ENCODE data around the gene SMIM44.

DNA sequence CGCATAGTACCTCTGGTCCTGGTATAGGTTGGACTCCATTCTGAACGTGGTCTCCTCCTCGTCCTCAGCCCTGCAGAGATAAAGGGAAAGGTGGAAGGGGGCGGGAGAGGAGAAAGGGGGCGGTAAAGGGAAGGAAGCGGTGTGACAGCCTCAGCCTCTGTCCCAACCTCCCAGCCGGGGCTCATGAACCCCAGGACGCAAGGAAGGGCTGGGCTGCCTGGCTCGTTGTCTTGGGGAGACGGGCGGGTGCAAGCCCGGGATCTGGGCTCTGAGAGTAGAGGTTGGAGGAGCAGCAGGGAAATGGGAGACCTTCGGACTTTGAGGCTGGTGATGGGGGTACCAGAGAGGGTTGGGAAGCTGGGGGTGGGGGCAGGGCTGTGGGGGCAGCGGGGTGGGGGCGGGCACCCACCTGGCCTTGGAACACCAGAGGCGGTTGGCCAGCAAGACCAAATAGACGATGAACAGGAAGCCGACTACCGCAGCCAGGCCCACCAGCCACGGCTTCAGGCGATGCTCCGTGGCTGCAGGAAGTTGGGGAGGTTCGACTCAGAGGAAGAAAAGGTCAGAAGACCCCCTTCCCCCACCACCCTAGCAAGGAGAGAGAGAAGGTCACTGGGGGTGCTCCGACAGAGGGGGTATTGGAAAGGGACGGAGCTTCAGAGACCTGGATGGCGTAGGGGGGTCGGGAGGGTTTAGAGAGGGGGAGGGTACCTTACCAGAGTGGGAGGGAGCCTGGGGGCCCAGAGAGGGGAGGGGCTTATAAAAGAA lies 4.6 kb downstream of the SMIM44 start:
- TF ChIP-seq, protein P1, sequence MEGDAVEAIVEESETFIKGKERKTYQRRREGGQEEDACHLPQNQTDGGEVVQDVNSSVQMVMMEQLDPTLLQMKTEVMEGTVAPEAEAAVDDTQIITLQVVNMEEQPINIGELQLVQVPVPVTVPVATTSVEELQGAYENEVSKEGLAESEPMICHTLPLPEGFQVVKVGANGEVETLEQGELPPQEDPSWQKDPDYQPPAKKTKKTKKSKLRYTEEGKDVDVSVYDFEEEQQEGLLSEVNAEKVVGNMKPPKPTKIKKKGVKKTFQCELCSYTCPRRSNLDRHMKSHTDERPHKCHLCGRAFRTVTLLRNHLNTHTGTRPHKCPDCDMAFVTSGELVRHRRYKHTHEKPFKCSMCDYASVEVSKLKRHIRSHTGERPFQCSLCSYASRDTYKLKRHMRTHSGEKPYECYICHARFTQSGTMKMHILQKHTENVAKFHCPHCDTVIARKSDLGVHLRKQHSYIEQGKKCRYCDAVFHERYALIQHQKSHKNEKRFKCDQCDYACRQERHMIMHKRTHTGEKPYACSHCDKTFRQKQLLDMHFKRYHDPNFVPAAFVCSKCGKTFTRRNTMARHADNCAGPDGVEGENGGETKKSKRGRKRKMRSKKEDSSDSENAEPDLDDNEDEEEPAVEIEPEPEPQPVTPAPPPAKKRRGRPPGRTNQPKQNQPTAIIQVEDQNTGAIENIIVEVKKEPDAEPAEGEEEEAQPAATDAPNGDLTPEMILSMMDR (IDR thresholded peaks at IDR 0.05), result no peak
- no peak for TF ChIP-seq POLR2A (IDR thresholded peaks at IDR 0.05)
